Activated B cell treated with CpG ODN at 0.5 μM for 24 hours (primary cell): ENCODE data around the gene RPAIN. TPM values are rescaled to one million over a fixed set of nuclear protein-coding genes. Genes with fewer than 3 reads are reported as not detected.
A peak's percentile ranks its signal among the peaks of the same experiment; 100 is the strongest.

ENCODE experiments used
- ATAC-seq: fragments of 200-7000 bp; cut with Tn5 transposase; one replicate; pipeline ENCODE4 v1.10.0; 2021; ENCODE audit warnings: low read depth, mild to moderate bottlenecking, moderate library complexity
- CTCF ChIA-PET: fragments of 350-600 bp; sonication (Branson Sonifier 250); formaldehyde crosslinking; loops from one replicate; lab custom pipeline; 2021; ENCODE audit warnings: antibody characterized with exemption; lab: Charles Lee
- POLR2A ChIA-PET: fragments of 350-600 bp; sonication (Branson Sonifier 250); formaldehyde crosslinking; loops from one replicate; lab custom pipeline; 2021; ENCODE audit warnings: antibody characterized with exemption; lab: Charles Lee
- DNase-seq: peaks from one replicate; pipeline ENCODE4 v3.0.0; 2022
- H3K27ac Mint-ChIP-seq: one replicate; pipeline ENCODE4 v1.8.0; 2020; ENCODE audit warnings: mixed read lengths
- H3K27me3 Mint-ChIP-seq: one replicate; pipeline ENCODE4 v1.8.0; 2021; ENCODE audit warnings: mixed read lengths
- H3K36me3 Mint-ChIP-seq: one replicate; pipeline ENCODE4 v1.8.0; 2021; ENCODE audit warnings: low read depth, mixed read lengths
- H3K4me1 Mint-ChIP-seq: one replicate; pipeline ENCODE4 v1.8.0; 2021; ENCODE audit warnings: mixed read lengths
- H3K4me3 Mint-ChIP-seq: one replicate; pipeline ENCODE4 v1.8.0; 2020; ENCODE audit warnings: mild to moderate bottlenecking, mixed read lengths
- H3K9me3 Mint-ChIP-seq: one replicate; pipeline ENCODE4 v1.8.0; 2020; ENCODE audit warnings: mixed read lengths
- intact Hi-C: fragments of 100-400 bp; cut with micrococcal nuclease; formaldehyde crosslinking; loops from one replicate; pipeline ENCODE4 v1.15.1; 2024
- total RNA-seq: library from RNA; stranded (reverse); gene quantifications from 2 replicates; pipeline ENCODE4 v1.2.3, GENCODE V29; 2022
- TF ChIP-seq, protein P1 (sequence below): fragments of 200-600 bp; IDR thresholded peaks from one replicate; pipeline ENCODE4 v1.8.0; 2022; ENCODE audit warnings: antibody characterized with exemption, mild to moderate bottlenecking

The RPAIN gene
- total RNA-seq, 1 donor from 2014 or later, result 87.7 TPM

DNA sequence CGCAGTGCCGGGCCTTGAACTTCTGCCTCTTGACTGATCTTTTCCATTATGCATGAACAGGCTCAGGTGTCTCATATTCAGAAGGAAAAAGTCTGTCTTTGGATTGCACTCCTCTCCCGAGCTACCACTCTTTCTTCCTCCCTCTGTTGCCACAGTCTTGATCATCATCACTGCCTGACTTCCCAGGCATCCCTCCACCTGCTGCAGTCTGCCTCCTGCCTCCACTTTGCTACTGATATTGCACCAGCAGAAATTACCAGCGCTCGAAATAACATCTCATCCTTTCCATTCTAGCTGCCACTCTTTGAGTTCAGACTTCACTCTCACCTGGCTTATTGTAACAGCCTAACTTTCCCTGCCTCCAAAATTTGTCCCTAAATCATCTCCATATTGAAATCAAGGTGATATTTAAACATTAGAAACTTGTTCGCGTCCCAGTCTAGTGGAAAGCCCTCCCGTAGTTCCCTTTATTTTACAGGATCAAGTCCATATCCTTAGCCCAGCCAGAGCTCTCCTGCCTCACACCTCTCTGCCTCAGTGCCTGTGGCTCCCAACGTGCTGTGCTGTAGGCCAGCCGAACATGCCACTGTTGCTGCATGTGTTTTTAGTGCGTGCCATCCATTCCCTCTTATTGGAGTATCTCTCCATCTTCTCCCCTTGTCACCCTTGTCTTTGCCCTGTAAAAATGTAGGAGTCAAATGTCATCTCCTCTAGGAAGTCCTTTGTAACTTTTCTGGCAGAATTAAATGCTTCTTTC, 40.5 kb upstream of the RPAIN start:
- H3K27me3 Mint-ChIP-seq, result no peaks in the 10 kb centered on the region
- ATAC-seq (no peak), DNase-seq (no peak)
- TF ChIP-seq, protein P1, sequence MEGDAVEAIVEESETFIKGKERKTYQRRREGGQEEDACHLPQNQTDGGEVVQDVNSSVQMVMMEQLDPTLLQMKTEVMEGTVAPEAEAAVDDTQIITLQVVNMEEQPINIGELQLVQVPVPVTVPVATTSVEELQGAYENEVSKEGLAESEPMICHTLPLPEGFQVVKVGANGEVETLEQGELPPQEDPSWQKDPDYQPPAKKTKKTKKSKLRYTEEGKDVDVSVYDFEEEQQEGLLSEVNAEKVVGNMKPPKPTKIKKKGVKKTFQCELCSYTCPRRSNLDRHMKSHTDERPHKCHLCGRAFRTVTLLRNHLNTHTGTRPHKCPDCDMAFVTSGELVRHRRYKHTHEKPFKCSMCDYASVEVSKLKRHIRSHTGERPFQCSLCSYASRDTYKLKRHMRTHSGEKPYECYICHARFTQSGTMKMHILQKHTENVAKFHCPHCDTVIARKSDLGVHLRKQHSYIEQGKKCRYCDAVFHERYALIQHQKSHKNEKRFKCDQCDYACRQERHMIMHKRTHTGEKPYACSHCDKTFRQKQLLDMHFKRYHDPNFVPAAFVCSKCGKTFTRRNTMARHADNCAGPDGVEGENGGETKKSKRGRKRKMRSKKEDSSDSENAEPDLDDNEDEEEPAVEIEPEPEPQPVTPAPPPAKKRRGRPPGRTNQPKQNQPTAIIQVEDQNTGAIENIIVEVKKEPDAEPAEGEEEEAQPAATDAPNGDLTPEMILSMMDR, result no peak
- ChIA-PET POLR2A (interaction anchor here (0.6 kb wide), 1 partner anchor 50 kb away, joined by 3 read pairs; no protein-coding TSS in a partner anchor), CTCF (interaction anchor here (0.9 kb wide), 1 partner anchor 62 kb away, joined by 3 read pairs; no protein-coding TSS in a partner anchor)
- H3K4me3 Mint-ChIP-seq, result no peak overlapping the region
- intact Hi-C loops, result no loop called here
- H3K4me1 Mint-ChIP-seq, result no peaks in the 10 kb centered on the region
- H3K27ac Mint-ChIP-seq, result peak overlapping the region; percentile 43
- H3K36me3 Mint-ChIP-seq, result peaks cover 85% of the 10 kb centered on the region
- no peaks in the 10 kb centered on the region for H3K9me3 Mint-ChIP-seq

DNA sequence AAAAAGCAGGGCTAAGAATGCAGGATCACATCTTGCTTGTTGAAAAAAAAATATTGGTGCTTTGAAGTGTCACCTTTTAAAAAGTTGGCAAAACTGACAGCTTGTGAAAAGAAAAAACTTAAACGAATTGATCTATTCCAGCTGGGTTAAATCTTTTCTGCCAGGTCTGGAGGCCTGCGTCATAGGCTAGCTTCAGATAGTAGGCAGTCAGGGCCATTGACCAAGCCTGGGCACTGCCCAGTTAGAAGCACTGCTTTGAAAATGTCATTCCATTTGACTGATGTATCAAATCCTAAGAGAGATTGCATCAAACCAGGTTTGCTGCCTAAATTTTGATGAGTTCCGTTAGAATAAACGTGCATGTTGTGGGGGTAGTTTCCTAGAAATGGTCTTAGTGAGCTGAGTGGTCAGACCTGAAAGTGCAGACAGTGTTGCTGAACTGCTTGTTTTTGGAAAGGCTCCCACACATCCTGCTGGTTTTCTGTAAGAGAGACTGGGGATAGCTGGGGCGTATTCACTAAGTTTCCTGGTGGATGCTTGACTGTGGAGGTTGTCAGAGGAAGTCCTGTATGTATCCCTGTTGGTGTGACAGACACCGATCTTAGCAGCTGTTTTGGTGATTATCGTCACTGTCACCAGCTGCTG, 39.4 kb upstream of the RPAIN start:
- ATAC-seq (no peak), DNase-seq (no peak)
- ChIA-PET POLR2A (interaction anchor here (1.1 kb wide), 1 partner anchor 189 kb away, joined by 3 read pairs; no protein-coding TSS in a partner anchor), CTCF (interaction anchor here (0.9 kb wide), 1 partner anchor 61 kb away, joined by 3 read pairs; no protein-coding TSS in a partner anchor)
- intact Hi-C loops, result no loop called here
- Mint-ChIP-seq H3K27ac (no peak overlapping the region), H3K36me3 (peaks cover 89% of the 10 kb centered on the region), H3K9me3 (no peaks in the 10 kb centered on the region), H3K27me3 (no peaks in the 10 kb centered on the region), H3K4me1 (no peaks in the 10 kb centered on the region), H3K4me3 (no peak overlapping the region)
- TF ChIP-seq, protein P1, result no peak

DNA sequence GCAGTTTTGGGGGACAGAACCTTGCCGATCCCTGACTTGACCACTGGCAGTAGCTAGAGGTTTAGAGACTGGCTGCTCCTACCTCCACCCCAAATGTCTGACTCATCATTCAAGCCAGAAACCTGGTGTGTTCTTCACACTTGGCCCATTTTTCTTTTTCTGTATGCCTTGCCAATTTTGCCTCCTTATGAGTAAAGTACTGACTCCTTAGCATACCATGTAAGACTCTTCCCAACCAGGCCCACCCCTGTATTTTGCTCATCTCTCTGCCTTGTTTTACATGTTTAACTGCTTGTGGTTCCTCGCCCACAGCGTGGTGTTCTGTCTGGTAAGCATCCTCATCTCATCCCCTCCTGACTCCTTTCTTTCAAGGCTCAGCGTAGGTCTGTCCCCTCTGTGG, 38.4 kb upstream of the RPAIN start:
- no peak for DNase-seq
- ChIA-PET CTCF (no interaction called here), POLR2A (no interaction called here)
- Mint-ChIP-seq H3K4me1 (no peaks in the 10 kb centered on the region), H3K27me3 (no peaks in the 10 kb centered on the region), H3K4me3 (no peak overlapping the region), H3K9me3 (no peaks in the 10 kb centered on the region), H3K27ac (peak overlapping the region; percentile 1), H3K36me3 (peaks cover 92% of the 10 kb centered on the region)
- TF ChIP-seq, protein P1, result no peak
- intact Hi-C loops, result no loop called here
- ATAC-seq, result peak; percentile 18

DNA sequence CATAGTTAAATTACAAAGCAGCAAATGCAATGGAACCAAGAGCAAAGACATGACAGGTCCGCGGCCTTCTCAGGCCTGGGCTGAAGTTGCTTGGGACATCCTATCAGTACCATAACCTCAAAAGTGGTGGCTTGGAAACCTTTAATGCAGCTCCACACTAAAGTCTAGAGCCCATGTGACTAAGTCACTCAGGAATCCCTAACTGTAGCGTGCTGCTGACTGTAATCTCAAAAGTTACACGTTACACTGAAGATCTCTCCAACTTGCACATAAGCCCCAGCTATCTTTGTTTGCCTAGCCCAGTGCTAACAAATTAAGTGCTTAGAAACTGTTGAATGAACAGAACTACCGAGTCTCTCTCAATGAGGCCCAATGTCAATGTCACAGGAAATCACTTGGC, 28.3 kb upstream of the RPAIN start:
- Mint-ChIP-seq H3K27ac (no peak overlapping the region), H3K27me3 (no peaks in the 10 kb centered on the region), H3K4me3 (no peak overlapping the region), H3K9me3 (no peaks in the 10 kb centered on the region), H3K4me1 (peaks cover 6% of the 10 kb centered on the region), H3K36me3 (peaks cover 82% of the 10 kb centered on the region)
- intact Hi-C loops, result no loop called here
- POLR2A ChIA-PET, result interaction anchor here (0.8 kb wide), 1 partner anchor 68 kb away, joined by 3 read pairs; no protein-coding TSS in a partner anchor
- CTCF ChIA-PET, result interaction anchor here (1.3 to 1.7 kb wide), 2 partner anchors 48 to 50 kb away, joined by 3 to 4 read pairs; partner anchors contain the start of gene C1QBP
- TF ChIP-seq, protein P1, result no peak
- DNase-seq, result no peak
- ATAC-seq, result no peak

DNA sequence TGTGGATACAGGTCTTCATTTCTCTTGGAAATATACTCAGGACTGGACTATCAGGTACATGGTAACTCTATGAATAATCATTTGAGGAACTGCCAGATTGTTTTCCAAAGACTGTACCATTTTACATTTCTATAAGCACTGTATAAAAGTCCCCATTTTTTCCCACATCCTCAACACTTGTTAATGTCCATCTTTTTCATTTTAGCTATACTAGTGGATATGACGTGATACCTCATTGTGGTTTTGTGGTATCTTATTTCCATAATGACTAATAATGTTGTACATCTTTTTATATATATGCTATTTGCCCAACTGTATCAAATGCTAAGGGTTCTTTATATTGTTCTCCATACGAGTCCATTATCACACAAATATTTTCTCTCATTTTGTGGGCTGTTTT, 23.4 kb upstream of the RPAIN start:
- CTCF ChIA-PET, result interaction anchor here (1.3 kb wide), 1 partner anchor 43 kb away, joined by 3 read pairs; no protein-coding TSS in a partner anchor
- H3K4me1 Mint-ChIP-seq, result peaks cover 4% of the 10 kb centered on the region
- H3K4me3 Mint-ChIP-seq, result no peak overlapping the region
- peaks cover 79% of the 10 kb centered on the region for H3K36me3 Mint-ChIP-seq
- H3K27ac Mint-ChIP-seq, result no peak overlapping the region
- no peak for DNase-seq
- ATAC-seq, result no peak
- TF ChIP-seq, protein P1, result no peak
- no peaks in the 10 kb centered on the region for H3K9me3 Mint-ChIP-seq
- POLR2A ChIA-PET, result no interaction called here
- intact Hi-C loops, result no loop called here
- no peaks in the 10 kb centered on the region for H3K27me3 Mint-ChIP-seq
